ENCODE data around the gene SIL1.

The SIL1 gene

GRCh38 chr5:139052975-139053374 is 145.2 kb downstream of the SIL1 start:
- Histone ChIP-seq H4K20me1 (ENCODE audit: insufficient read depth, low read length) (no peaks in the 10 kb centered on the region), H3K4me3 (ENCODE audit: low read depth, low read length, poor library complexity, severe bottlenecking) (no peak overlapping the region), H3K79me2 (ENCODE audit: insufficient read depth, low read length) (no peaks in the 10 kb centered on the region), H3F3A (ENCODE audit: insufficient read depth, low read length) (no peaks in the 10 kb centered on the region), H3K9ac (ENCODE audit: low read length) (no peak overlapping the region), H3K9me3 (ENCODE audit: low read length) (no peaks in the 10 kb centered on the region), H2AFZ (ENCODE audit: low read length) (no peak overlapping the region), H3K4me2 (ENCODE audit: low read length) (no peak overlapping the region), H3K36me3 (ENCODE audit: insufficient read depth, low read length) (peaks cover 4% of the 10 kb centered on the region; the same call in 1 of the 2 replicates), H3K27ac (ENCODE audit: low read depth, low read length, poor library complexity, severe bottlenecking) (no peak overlapping the region), H3K4me1 (ENCODE audit: insufficient read depth, low read length, severe bottlenecking) (no peaks in the 10 kb centered on the region), H3K27me3 (ENCODE audit: insufficient read depth, low read length) (no peaks in the 10 kb centered on the region), H3K9me2 (ENCODE audit: low read depth, low read length) (no peaks in the 10 kb centered on the region)
- TF ChIP-seq EZH2 (IDR thresholded peaks at IDR 0.05; ENCODE audit: borderline replicate concordance, low read length) (no peak), CTCF (IDR thresholded peaks at IDR 0.05; ENCODE audit: low read length) (no peak)

DNA sequence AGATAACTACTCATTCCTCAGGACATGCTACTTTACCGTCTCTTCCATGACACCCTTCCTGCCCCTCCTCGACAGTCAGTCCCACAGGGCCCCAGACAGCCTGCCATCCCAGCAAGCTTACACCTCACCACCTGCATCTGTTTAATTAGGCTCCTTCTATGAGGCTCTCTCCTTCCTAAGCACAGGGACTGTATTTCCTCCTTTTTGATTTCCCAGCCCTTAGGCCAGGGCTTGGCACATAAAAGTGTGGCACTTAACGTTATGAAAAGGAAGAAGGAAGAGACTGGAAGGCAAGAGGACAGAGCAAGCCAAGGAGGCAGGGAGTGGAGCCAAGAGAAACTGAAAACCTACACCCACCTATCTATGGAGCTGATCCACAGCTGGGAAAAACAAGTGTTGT is 146.8 kb downstream of the SIL1 start:
- TF ChIP-seq EZH2 (IDR thresholded peaks at IDR 0.05; ENCODE audit: borderline replicate concordance, low read length) (no peak), CTCF (IDR thresholded peaks at IDR 0.05; ENCODE audit: low read length) (no peak)
- no peak overlapping the region for H2AFZ ChIP-seq (ENCODE audit: low read length)
- no peaks in the 10 kb centered on the region for H3K9me3 ChIP-seq (ENCODE audit: low read length)
- H3K27ac ChIP-seq (ENCODE audit: low read depth, low read length, poor library complexity, severe bottlenecking) = no peak overlapping the region
- no peaks in the 10 kb centered on the region for H3K79me2 ChIP-seq (ENCODE audit: insufficient read depth, low read length)
- H3K36me3 ChIP-seq (ENCODE audit: insufficient read depth, low read length) = peaks cover 4% of the 10 kb centered on the region; the same call in 1 of the 2 replicates
- no peaks in the 10 kb centered on the region for H3K9me2 ChIP-seq (ENCODE audit: low read depth, low read length)
- H4K20me1 ChIP-seq (ENCODE audit: insufficient read depth, low read length) = no peaks in the 10 kb centered on the region
- no peaks in the 10 kb centered on the region for H3K4me1 ChIP-seq (ENCODE audit: insufficient read depth, low read length, severe bottlenecking)
- H3K9ac ChIP-seq (ENCODE audit: low read length) = no peak overlapping the region
- H3K27me3 ChIP-seq (ENCODE audit: insufficient read depth, low read length) = no peaks in the 10 kb centered on the region
- no peak overlapping the region for H3K4me2 ChIP-seq (ENCODE audit: low read length)
- H3F3A ChIP-seq (ENCODE audit: insufficient read depth, low read length) = no peaks in the 10 kb centered on the region
- H3K4me3 ChIP-seq (ENCODE audit: low read depth, low read length, poor library complexity, severe bottlenecking) = no peak overlapping the region

DNA sequence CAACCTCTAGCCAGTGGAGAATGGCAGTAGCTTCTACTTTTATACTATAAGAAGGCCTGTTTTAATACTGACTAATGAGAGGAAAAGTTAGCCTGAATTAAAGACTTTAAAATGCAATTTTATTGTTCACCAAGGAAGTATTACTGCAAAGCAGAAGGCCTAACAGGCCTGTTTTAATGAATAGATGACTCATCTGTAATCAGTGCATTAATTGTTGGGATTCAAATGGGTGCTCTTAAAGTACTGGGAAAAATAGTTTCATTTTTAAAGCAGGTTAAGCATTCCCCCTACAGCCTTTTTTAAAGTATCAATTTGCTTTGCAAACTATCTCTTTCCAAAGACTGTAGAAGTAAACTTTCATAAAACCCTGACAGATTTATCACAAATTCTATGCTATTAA is 147.7 kb downstream of the SIL1 start:
- H3F3A ChIP-seq (ENCODE audit: insufficient read depth, low read length) = no peaks in the 10 kb centered on the region
- H4K20me1 ChIP-seq (ENCODE audit: insufficient read depth, low read length) = no peaks in the 10 kb centered on the region
- no peak overlapping the region for H3K9ac ChIP-seq (ENCODE audit: low read length)
- no peak overlapping the region for H3K4me2 ChIP-seq (ENCODE audit: low read length)
- TF ChIP-seq EZH2 (IDR thresholded peaks at IDR 0.05; ENCODE audit: borderline replicate concordance, low read length) = no peak
- TF ChIP-seq CTCF (IDR thresholded peaks at IDR 0.05; ENCODE audit: low read length) = no peak
- no peaks in the 10 kb centered on the region for H3K79me2 ChIP-seq (ENCODE audit: insufficient read depth, low read length)
- H2AFZ ChIP-seq (ENCODE audit: low read length) = no peak overlapping the region
- H3K4me1 ChIP-seq (ENCODE audit: insufficient read depth, low read length, severe bottlenecking) = no peaks in the 10 kb centered on the region
- peaks cover 4% of the 10 kb centered on the region; the same call in 1 of the 2 replicates for H3K36me3 ChIP-seq (ENCODE audit: insufficient read depth, low read length)
- H3K9me2 ChIP-seq (ENCODE audit: low read depth, low read length) = no peaks in the 10 kb centered on the region
- H3K4me3 ChIP-seq (ENCODE audit: low read depth, low read length, poor library complexity, severe bottlenecking) = no peak overlapping the region
- H3K9me3 ChIP-seq (ENCODE audit: low read length) = no peaks in the 10 kb centered on the region
- H3K27me3 ChIP-seq (ENCODE audit: insufficient read depth, low read length) = no peaks in the 10 kb centered on the region
- H3K27ac ChIP-seq (ENCODE audit: low read depth, low read length, poor library complexity, severe bottlenecking) = no peak overlapping the region

Measured in OCI-LY1 (cell line).